Upper lobe of left lung (tissue), 6 donors: ENCODE measurements around the gene MUC13. TPM values are rescaled to one million over a fixed set of nuclear protein-coding genes. Genes with fewer than 3 reads are reported as not detected.

Experiments used
- ATAC-seq, 2 donors: fragments of 200-7000 bp; cut with Tn5 transposase; one replicate each; pipeline ENCODE4 v1.9.1; 2022; ENCODE audit warnings: mild to moderate bottlenecking in 2 of 2, moderate library complexity in 2 of 2; ENCODE audit not compliant: low FRiP score in 2 of 2
- DNase-seq, 2 donors: peaks; one replicate each; pipeline ENCODE4 v3.0.0-alpha.2; 2019 to 2020
- H3K27ac ChIP-seq, 4 donors: fragments of 200-600 bp; sonication (generic); one replicate each; pipeline ENCODE4 v1.5.1; 2016 to 2019
- H3K27me3 ChIP-seq, 4 donors: fragments of 200-600 bp; sonication (generic); one replicate each; pipeline ENCODE4 v1.5.1; 2017 to 2019
- H3K36me3 ChIP-seq, 4 donors: fragments of 200-600 bp; sonication (generic); one replicate each; pipeline ENCODE4 v1.5.1; 2016 to 2019
- H3K4me1 ChIP-seq, 4 donors: fragments of 200-600 bp; sonication (generic); one replicate each; pipeline ENCODE4 v1.5.1; 2018 to 2019
- H3K4me3 ChIP-seq, 4 donors: fragments of 200-600 bp; sonication (generic); one replicate each; pipeline ENCODE4 v1.5.1; 2017 to 2019; ENCODE audit warnings: mild to moderate bottlenecking in 2 of 4, moderate library complexity in 1 of 4
- H3K9me3 ChIP-seq, 4 donors: fragments of 200-600 bp; sonication (generic); one replicate each; pipeline ENCODE4 v1.5.1; 2018 to 2019
- CTCF ChIP-seq, 6 experiments: fragments of 450-650 bp in 4 of 6; fragments of 200-600 bp in 2 of 6; sonication (generic) in 2 of 6; IDR thresholded peaks; one replicate each; pipeline ENCODE4 v1.5.1; 2016 to 2019; ENCODE audit warnings: antibody characterized with exemption in 6 of 6
- EP300 ChIP-seq, 4 donors: sonication (generic); formaldehyde crosslinking; IDR thresholded peaks; one replicate each; pipeline ENCODE4 v1.5.1; 2017; ENCODE audit warnings: antibody characterized with exemption in 4 of 4, control low read depth in 2 of 4
- POLR2A ChIP-seq, 4 donors: fragments of 450-650 bp; IDR thresholded peaks; one replicate each; pipeline ENCODE4 v1.5.1; 2016 to 2017; ENCODE audit warnings: antibody characterized with exemption in 4 of 4, mild to moderate bottlenecking in 2 of 4
- POLR2AphosphoS5 ChIP-seq, 2 donors: sonication (generic); formaldehyde crosslinking; IDR thresholded peaks; one replicate each; pipeline ENCODE4 v1.5.1; 2017; ENCODE audit warnings: antibody characterized with exemption in 2 of 2
- WGBS, 2 donors: methylation state at CpG; one replicate each; pipeline ENCODE4 v1.1.5; 2017 to 2018; 5-methylcytosine and 5-hydroxymethylcytosine counted together
- total RNA-seq, 6 donors: library from RNA; depleted of rRNA in 4 of 6; stranded (reverse); fragments of >200 nt in 4 of 6; gene quantifications; one replicate each; pipeline versions ENCODE4 v1.1.0 to v1.2.1, GENCODE V29; 2016 to 2021
- donor health status: DM: no; HTN: no; CAD: no; lungs with moderate emphysema.
- donor health status: DM: no; HTN: yes; CAD: no; lungs with severe emphysema.

Gene MUC13
- total RNA-seq, 6 donors from 2014 or later, result 0.15 to 3.6 (median 0.24) TPM; not detected in 2

- Histone ChIP-seq H3K36me3 (no peaks in the 10 kb centered on the region), H3K4me1 (peaks cover 0 to 11% (median 3%) of the 10 kb centered on the region in 4 donors), H3K9me3 (no peaks in the 10 kb centered on the region), H3K4me3 (no peak overlapping the region), H3K27me3 (no peaks in the 10 kb centered on the region), H3K27ac (no peak overlapping the region)
- TF ChIP-seq CTCF (IDR thresholded peaks at IDR 0.05), result no peak
- TF ChIP-seq EP300 (IDR thresholded peaks at IDR 0.05), result no peak
- TF ChIP-seq POLR2AphosphoS5 (IDR thresholded peaks at IDR 0.05), result no peak
- no peak for DNase-seq
- 77 to 78% methylated on average over 1 of the region's 1 CpG for WGBS, 2 donors
- ATAC-seq, result no peak
Observed at GRCh38 chr3:124903896-124904834, 30.4 kb downstream of the MUC13 start.

GRCh38 chr3:124896824-124897526, 37.6 kb downstream of the MUC13 start:
- H3K9me3 ChIP-seq, result no peaks in the 10 kb centered on the region
- H3K27ac ChIP-seq, result no peak overlapping the region
- H3K36me3 ChIP-seq, result no peaks in the 10 kb centered on the region
- no peak overlapping the region for H3K4me3 ChIP-seq
- no peak for ATAC-seq
- TF ChIP-seq POLR2AphosphoS5 (IDR thresholded peaks at IDR 0.05) (no peak), POLR2A (IDR thresholded peaks at IDR 0.05) (no peak), CTCF (IDR thresholded peaks at IDR 0.05) (no peak), EP300 (IDR thresholded peaks at IDR 0.05) (no peak)
- 94 to 97% methylated on average over 1 of the region's 1 CpG for WGBS, 2 donors
- no peaks in the 10 kb centered on the region for H3K27me3 ChIP-seq
- H3K4me1 ChIP-seq, result peaks cover 0 to 11% (median 3%) of the 10 kb centered on the region in 4 donors
- DNase-seq, result no peak

GRCh38 chr3:124895756-124896155, 38.8 kb downstream of the MUC13 start:
- Histone ChIP-seq H3K9me3 (no peaks in the 10 kb centered on the region), H3K27me3 (no peaks in the 10 kb centered on the region), H3K4me1 (peaks cover 0 to under 1% (median under 1%) of the 10 kb centered on the region in 4 donors), H3K27ac (no peak overlapping the region), H3K36me3 (no peaks in the 10 kb centered on the region), H3K4me3 (no peak overlapping the region)
- ATAC-seq (no peak), DNase-seq (no peak)
- 85 to 94% methylated on average over 6 to 7 of the region's 7 CpGs for WGBS, 2 donors
- no peak for TF ChIP-seq CTCF (IDR thresholded peaks at IDR 0.05)
- no peak for TF ChIP-seq POLR2A (IDR thresholded peaks at IDR 0.05)
- no peak for TF ChIP-seq POLR2AphosphoS5 (IDR thresholded peaks at IDR 0.05)
- no peak for TF ChIP-seq EP300 (IDR thresholded peaks at IDR 0.05)

- Histone ChIP-seq H3K9me3 (no peaks in the 10 kb centered on the region), H3K4me3 (no peak overlapping the region), H3K36me3 (no peaks in the 10 kb centered on the region), H3K27ac (no peak overlapping the region), H3K27me3 (no peaks in the 10 kb centered on the region), H3K4me1 (no peaks in the 10 kb centered on the region)
- ATAC-seq (no peak), DNase-seq (no peak)
- WGBS, 2 donors, result 71 to 88% methylated on average over 2 of the region's 2 CpGs
- TF ChIP-seq EP300 (IDR thresholded peaks at IDR 0.05) (no peak), CTCF (IDR thresholded peaks at IDR 0.05) (no peak), POLR2A (IDR thresholded peaks at IDR 0.05) (no peak), POLR2AphosphoS5 (IDR thresholded peaks at IDR 0.05) (no peak)
Observed at GRCh38 chr3:124893526-124893925, 41.0 kb downstream of the MUC13 start.
